Activated naive CD8-positive, alpha-beta T cell (primary cell): ENCODE results near the gene MAMSTR.

Experiments used
- H3K27ac Mint-ChIP-seq: one replicate; pipeline ENCODE4 v1.8.0; 2021; ENCODE audit warnings: mixed read lengths
- H3K27me3 Mint-ChIP-seq: one replicate; pipeline ENCODE4 v1.8.0; 2021; ENCODE audit warnings: mixed read lengths
- H3K36me3 Mint-ChIP-seq: one replicate; pipeline ENCODE4 v1.8.0; 2021; ENCODE audit warnings: mixed read lengths
- H3K4me1 Mint-ChIP-seq: one replicate; pipeline ENCODE4 v1.8.0; 2021; ENCODE audit warnings: low read depth, mixed read lengths
- H3K4me3 Mint-ChIP-seq: one replicate; pipeline ENCODE4 v1.8.0; 2021; ENCODE audit warnings: mild to moderate bottlenecking, mixed read lengths
- H3K9me3 Mint-ChIP-seq: one replicate; pipeline ENCODE4 v1.8.0; 2021; ENCODE audit warnings: low read depth, mixed read lengths

Gene MAMSTR

DNA sequence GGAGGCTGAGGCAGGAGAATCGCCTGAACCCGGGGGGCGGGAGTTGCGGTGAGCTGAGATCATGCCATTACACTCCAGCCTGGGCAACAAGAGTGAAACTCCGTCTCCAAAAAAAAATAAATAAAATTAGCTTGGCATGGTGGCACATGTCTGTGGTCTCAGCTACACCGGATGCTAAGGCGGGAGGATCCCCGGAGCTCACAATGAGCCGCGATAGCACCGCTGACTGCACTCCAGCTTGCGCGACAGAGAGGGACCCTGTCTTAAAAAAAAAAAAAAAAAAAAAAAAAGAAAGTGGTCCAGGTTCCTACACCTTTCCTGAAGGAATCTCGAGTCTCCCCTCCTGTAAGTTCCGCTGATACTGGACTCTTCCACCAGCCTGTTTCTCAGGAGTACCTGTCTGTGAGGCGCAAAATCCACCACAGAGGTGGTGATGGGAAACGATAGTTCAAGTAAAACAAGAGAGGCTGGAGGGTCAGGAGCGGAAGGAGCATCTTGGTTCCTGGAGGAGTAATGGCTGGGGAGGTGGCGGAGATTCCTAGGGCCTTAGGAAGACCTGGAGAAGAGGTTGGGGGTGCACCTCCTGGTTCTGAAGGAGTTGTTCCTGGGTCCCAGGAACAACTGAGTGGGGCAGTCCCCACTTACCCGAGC is 32.4 kb upstream of the MAMSTR start:
- H3K9me3 Mint-ChIP-seq: no peaks in the 10 kb centered on the region
- H3K27me3 Mint-ChIP-seq: peaks cover 11% of the 10 kb centered on the region

DNA sequence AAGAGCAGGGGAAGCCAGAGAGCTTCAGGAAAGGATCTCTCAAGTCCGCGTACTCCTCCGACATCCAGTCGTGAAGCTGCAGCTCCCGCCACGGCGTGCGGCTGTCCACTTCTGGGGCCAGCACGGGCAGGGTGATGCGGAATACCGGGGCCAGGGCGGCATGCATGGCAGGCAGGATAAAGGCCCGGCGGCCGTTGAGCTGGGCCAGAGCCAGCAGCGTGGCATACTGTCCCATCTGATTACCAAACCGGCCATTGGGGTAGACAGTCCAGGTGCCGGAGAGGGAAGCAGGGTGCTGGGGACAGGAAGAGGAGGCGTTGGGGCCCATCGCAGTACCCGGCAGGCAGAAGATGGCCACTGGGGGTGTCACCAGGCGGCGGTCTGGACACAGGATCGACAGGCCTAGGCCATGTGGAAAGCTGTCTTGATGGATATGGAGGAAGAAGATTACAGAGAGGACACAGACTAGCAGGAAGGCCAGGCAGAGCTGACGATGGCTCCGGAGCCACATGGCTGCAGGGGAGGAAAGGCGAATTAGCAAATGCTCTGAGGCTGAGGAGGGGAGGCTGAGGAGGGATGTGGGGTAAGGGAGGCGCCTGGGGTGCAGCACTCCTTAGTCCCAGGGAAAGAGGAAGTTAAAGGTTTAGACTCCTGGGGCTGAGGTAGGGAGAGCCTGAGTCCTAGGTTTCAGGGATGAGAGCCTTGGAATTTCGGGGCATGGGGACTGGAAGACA is 31.4 kb upstream of the MAMSTR start:
- no peak overlapping the region for H3K27ac Mint-ChIP-seq

More for the DNA sequence above, 32.4 kb upstream of the MAMSTR start:
- Mint-ChIP-seq H3K27ac (no peak overlapping the region), H3K36me3 (no peaks in the 10 kb centered on the region), H3K4me1 (peaks cover 14% of the 10 kb centered on the region), H3K4me3 (peak overlapping the region; percentile 85)

DNA sequence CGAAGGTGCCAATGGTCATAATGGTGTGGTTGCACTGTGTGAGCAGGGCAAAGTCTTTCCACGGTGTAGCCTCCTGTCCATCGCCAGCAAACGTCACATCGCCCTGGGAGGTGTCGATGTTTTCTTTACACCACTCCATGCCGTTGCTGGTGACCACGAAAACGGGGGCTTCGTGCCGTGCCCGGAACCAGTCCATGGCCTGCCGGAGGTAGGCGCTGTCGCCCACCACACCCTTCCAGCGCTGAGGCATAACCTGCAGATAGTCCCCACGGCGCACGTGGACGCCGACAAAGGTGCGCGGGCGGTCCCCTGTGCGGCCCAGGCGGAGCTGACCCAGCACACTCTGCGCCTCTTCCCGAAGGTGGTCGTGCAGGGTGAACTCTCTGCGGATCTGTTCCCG is 30.8 kb upstream of the MAMSTR start:
- Mint-ChIP-seq H3K4me3 (no peak overlapping the region), H3K27ac (no peak overlapping the region), H3K36me3 (no peaks in the 10 kb centered on the region), H3K27me3 (peaks cover 16% of the 10 kb centered on the region), H3K4me1 (peaks cover 19% of the 10 kb centered on the region), H3K9me3 (no peaks in the 10 kb centered on the region)

More for the DNA sequence above, 31.4 kb upstream of the MAMSTR start:
- Mint-ChIP-seq H3K27me3 (peaks cover 14% of the 10 kb centered on the region), H3K4me3 (peak overlapping the region; percentile 46), H3K9me3 (no peaks in the 10 kb centered on the region), H3K36me3 (no peaks in the 10 kb centered on the region), H3K4me1 (peaks cover 17% of the 10 kb centered on the region)

DNA sequence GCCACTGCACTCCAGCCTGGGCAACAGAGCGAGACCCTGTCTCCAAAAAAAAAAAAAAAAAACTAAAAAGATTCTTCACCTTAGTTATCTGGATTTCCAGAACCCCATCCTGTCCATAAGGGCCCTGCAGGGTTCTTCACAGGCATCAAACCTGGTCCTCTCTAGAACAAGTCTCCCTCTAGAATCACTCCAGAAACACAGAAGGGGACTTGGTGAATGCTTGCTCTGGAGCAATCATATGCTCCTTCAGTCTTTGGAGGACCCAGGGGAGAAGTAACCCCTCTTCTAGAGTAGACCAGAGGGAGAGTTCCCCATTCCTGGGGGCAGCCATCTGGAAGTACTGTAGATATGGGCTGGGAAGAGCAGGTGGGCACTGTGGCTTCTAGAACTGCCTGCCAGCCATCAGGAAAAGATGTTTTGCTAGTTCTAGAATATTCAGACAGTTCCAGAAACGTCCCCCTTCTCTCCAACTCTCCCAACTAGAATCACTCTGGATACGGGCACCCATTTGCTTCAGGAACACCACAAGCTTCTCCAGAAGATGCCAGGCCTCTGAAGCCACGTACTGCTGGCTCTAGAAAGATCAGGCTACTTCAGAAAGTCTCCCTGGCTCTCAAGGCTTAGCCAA is 30.2 kb upstream of the MAMSTR start:
- peaks cover 16% of the 10 kb centered on the region for H3K27me3 Mint-ChIP-seq
- H3K27ac Mint-ChIP-seq: no peak overlapping the region
- no peaks in the 10 kb centered on the region for H3K9me3 Mint-ChIP-seq
- H3K4me3 Mint-ChIP-seq: no peak overlapping the region
- H3K36me3 Mint-ChIP-seq: no peaks in the 10 kb centered on the region
- peaks cover 19% of the 10 kb centered on the region for H3K4me1 Mint-ChIP-seq

DNA sequence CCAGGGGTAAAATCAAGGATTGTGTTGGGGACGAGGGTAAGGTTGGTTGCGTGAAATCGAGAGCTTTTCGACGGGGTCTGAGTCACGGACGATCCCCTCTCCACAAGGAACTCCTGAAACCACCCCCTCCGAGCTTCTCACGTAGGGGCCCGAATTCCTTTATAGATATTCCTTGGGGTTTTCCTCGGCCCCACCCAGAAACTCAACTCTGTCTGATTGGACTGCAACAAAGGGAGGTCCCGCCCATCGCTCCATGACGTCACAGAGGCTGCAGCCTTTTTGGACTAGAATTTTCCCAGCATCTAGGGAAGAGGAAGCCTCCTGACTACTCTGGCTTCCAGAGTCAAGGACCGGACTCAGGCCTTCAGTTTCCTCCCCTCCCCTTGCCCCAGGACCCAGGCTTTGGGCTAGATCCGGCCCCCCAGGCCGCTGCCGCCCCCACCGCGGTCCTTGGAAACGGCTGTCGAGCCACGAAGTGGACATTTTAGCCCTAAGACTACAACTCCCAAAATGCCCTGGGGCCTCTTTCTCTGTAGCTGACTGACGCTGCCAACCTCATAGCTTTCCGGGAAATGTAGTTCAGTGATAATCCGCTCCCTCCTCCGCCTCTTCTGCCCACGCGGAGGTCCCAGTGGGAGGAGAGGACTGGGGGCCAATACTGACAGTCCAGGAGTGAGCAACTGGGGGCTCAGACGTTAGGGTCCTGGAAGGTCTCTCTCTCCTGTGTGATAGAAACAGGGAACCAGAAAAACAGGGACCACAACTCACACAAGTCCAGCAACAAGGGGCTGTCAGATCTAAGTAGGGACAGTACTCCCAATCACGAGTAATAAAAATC is 27.4 kb upstream of the MAMSTR start, which contains the start of gene IZUMO1:
Gene IZUMO1 (minus strand): TSS at position 172 of the 838 bp plus-strand sequence. CDS start 1,050 bp downstream, outside the sequence.
- no peaks in the 10 kb centered on the region for H3K9me3 Mint-ChIP-seq
- no peak within 1 kb of the TSS for H3K27ac Mint-ChIP-seq

DNA sequence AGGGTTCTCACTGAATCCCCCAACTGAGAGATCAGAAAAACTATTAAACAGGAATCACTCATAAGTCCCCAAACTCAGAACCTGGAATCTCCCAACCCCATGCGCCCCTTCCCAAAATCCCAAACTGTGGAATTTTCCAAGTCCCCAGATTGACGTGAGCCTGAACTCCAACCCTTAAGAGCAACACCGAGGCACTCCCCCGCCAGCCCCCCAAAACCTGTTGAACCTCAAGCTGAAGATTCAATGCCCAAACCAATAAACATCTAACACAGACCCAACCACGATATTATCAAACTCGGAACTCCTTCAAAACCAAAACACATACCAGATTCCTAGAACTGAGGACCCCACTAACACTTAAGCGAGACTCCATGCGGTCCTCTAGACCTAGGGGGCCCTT is 26.6 kb upstream of the MAMSTR start:
- no peak overlapping the region for H3K27ac Mint-ChIP-seq
- H3K27me3 Mint-ChIP-seq: peaks cover 6% of the 10 kb centered on the region
- peaks cover 12% of the 10 kb centered on the region for H3K4me1 Mint-ChIP-seq
- no peaks in the 10 kb centered on the region for H3K36me3 Mint-ChIP-seq
- no peak overlapping the region for H3K4me3 Mint-ChIP-seq
- H3K9me3 Mint-ChIP-seq: no peaks in the 10 kb centered on the region

More for the DNA sequence above, 27.4 kb upstream of the MAMSTR start, which contains the start of gene IZUMO1:
- H3K4me3 Mint-ChIP-seq: no peak within 1 kb of the TSS
- no peaks in the 10 kb centered on the region for H3K36me3 Mint-ChIP-seq
- peaks cover 8% of the 10 kb centered on the region for H3K4me1 Mint-ChIP-seq
- peaks cover 8% of the 10 kb centered on the region for H3K27me3 Mint-ChIP-seq

DNA sequence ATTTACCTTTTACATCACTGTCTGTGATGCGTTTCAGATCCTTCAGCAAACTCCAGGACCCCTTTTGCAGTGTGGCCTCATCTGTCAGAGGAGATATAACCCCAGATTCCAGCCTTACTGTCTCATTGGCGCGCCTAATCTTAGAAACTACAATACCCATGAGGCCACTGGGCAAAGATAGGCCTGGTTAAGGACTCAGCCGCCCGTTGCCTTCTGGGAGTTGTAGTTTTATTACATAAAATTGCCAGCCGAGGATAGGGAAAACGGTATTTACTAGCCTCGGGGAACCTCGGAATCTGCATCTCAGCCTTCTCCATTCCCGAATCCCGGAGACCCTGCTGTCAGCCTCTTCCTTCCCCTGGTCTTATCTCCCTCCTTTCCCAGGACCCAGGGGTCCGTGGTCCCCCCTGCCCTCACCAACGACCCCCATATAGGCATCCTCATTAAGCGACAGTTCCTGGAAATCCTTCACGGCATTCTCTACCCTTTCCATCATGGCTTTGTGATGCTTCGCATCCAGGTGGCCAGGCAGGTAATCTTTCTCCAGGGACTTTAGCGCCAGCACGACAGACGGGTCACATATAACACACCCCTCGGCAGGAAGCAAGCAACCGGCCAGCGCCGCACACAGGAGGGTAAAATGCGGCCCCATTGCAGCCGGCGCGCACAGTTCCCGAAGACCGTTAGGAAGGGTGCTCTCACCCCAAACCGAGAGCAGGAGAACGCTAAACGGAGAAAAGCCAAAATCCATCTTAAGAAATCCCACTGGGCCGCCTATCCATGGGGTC is 25.9 kb upstream of the MAMSTR start:
- Mint-ChIP-seq H3K9me3 (no peaks in the 10 kb centered on the region), H3K27me3 (peaks cover 5% of the 10 kb centered on the region), H3K27ac (no peak overlapping the region), H3K36me3 (no peaks in the 10 kb centered on the region), H3K4me3 (no peak overlapping the region), H3K4me1 (peaks cover 15% of the 10 kb centered on the region)

DNA sequence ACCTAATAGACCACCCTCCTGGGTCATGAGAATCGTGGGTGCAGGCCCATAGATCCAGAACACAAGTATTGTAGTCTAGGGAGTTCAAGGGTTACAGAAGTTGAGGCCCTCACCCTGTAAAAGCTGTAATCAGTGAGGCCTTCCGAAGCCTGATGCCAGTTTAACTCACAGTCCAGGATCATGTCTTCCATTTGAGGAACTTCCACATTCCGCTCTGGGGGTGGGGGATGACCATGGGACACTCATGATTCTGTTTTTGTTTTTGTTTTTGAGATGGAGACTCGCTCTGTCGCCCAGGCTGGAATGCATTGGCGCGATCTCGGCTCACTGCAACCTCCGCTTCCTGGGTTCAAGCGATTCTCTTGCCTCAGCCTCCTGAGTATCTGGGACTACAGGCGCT is 22.6 kb upstream of the MAMSTR start:
- peaks cover 20% of the 10 kb centered on the region for H3K4me1 Mint-ChIP-seq
- peaks cover 5% of the 10 kb centered on the region for H3K27me3 Mint-ChIP-seq
- H3K27ac Mint-ChIP-seq: no peak overlapping the region
- H3K9me3 Mint-ChIP-seq: no peaks in the 10 kb centered on the region
- H3K36me3 Mint-ChIP-seq: no peaks in the 10 kb centered on the region
- H3K4me3 Mint-ChIP-seq: no peak overlapping the region

DNA sequence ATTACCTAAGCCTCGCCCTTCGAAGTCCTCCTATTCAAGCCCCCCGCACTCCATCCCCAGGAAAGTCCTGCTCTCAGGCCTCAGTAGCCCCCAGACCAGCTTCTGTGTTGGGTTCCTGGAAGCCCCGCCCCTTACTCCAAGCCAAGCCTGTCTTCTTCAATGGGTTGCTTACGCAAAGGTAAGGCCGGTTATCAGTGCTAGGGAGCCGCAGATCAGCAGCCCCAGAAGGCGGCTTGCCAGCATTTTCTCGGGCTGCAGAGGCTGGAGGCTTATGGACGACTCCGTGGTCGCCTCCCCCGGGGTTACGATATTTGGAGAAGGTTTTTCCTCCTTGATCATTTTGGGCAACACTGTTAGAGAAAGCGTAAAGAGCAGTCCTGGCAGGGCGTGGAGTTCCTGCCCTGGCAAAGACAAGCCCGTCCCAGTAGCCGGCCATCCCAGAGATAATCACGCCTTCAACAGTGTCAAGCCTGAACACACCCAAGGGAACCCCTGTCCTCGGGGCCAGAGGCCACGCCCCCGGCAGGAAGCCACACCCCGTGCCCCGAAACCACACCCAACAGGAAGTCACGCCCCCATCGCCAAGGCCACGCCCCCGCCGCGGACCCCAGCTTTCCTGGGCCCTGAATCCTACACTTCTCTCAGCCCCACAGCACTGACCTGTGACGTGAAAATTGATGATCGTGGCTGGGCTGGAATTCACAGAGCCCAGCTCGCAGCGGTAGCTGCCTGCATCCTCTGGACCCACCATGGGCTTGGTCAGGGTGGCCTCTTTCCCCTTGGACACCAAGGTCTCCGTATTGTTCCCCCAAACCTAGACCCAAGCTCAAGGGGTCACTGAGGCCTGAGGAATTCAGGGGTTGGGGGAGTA is 21.8 kb upstream of the MAMSTR start:
- Mint-ChIP-seq H3K4me1 (peaks cover 20% of the 10 kb centered on the region), H3K4me3 (no peak overlapping the region), H3K9me3 (no peaks in the 10 kb centered on the region), H3K27ac (no peak overlapping the region), H3K36me3 (no peaks in the 10 kb centered on the region), H3K27me3 (peaks cover 5% of the 10 kb centered on the region)

DNA sequence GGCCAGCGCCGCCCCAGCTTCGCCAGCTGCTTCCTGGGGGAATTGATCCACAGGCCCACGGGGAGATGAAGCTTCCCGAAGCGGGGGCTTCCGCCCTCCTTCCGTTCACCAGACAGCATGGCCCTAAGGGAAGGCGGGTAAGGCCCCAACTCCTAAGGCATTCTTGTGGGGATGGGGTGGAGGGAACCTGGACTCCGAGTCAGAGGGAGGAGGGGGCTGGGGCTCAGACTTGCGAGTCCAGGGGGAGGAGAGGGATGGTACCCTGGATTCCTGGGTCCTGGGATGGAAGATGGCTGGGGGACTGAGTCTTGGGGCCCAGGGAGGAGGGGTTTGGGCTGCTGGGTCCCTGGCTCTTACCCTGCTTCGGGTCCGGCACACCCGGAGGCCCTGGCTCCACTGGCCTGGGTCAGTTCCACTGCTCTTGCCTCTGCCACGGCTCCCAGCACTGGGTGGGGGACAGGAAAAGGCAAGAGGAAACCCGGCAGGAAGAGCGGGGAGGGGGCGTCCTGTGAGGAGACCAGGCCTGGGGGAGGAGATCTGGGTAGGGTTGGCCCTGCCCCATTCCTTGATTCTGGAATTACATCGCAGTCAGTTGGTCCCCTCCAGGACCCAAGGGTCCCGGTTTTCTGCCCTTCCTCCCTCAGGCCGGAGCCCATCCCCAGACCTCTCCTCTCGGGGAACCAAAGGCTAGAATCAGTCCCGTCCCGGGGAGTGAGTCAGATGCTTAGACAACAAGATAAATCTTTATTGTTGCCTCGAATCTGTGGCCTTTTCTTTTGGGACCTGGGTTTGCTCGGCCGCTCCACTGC is 20.8 kb upstream of the MAMSTR start, which contains the start of gene RASIP1:
Gene RASIP1 (minus strand): TSS at position 447 of the 809 bp plus-strand sequence. CDS start 328 bp downstream, at position 119.
- Mint-ChIP-seq H3K27ac (no peak within 1 kb of the TSS), H3K27me3 (no peaks in the 10 kb centered on the region), H3K9me3 (no peaks in the 10 kb centered on the region), H3K36me3 (no peaks in the 10 kb centered on the region), H3K4me3 (peak within 1 kb of the TSS; percentile 17), H3K4me1 (peaks cover 16% of the 10 kb centered on the region)

DNA sequence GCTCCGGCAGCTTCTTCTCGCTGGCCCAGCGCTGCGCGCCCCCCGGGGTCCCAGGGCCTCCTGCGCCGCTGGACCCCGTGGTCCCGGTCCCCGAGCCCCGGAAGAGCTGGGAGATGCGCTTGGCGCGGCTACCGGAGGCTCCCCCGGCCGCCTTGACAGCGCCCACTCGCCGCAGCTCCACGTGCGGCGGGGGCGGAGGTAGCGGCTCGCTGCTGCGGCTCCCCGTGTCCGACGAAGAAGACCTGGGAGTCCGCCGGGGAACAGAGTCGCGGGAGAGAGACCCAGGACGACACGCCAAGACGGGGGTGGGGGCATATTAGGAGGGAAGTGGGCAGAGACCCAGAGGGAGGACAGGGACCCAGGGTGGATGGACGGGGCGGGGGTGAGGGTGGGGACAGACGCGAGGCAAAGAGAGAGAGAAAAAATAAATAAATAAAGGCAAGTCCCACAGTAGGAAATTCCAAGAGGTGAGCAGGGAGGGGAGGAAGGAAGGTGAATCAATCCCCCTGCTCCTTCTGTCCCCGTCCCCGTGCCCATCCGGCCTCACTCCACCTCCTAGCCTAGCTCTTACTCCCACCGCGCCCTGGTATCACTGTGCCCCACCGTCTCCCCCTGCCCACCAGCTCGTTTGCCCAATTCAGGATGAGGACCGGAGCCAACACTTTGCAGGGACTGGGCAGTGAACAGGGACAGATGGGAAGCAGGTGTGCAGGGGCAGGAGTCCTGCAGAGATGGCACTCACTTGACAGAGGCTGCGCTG is 20.1 kb upstream of the MAMSTR start:
- Mint-ChIP-seq H3K36me3 (no peaks in the 10 kb centered on the region), H3K27ac (no peak overlapping the region), H3K4me3 (peak overlapping the region; percentile 17), H3K27me3 (no peaks in the 10 kb centered on the region), H3K9me3 (no peaks in the 10 kb centered on the region), H3K4me1 (peaks cover 16% of the 10 kb centered on the region)
